ENCODE data around the gene FAM174B.

FAM174B gene

DNA sequence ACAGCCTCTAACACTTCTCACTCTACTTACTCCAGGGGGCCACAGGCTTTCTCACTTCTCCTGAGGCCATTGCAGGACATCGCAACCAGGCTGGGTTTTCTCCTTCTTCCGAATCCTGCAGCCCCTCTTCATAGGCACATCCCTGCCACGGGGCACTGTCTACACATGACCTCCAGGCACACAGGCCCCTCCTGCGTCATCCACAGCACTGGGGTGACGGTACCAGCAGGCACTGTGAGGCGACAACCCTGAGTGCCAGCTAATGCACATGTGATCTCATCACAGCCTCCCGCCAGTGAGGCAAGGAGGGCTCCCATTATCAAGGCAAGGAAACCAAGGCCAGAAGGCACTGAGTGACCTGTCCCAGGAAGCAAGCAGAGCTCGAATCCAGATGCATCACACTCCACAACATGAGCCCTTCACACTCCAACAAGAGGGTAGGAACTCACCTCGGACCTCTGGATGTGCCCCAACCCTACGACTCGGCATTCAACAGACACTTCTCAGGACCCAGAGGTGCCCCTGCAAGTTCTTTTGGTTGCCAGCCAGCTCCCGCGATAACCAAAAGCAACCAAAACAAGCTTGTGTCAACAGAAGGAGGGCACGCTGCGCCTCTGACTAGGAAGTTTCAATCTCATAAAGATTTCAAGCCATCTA, 16.7 kb downstream of the FAM174B start:
- DNase-seq (ENCODE audit: low spot score) = no peak

DNA sequence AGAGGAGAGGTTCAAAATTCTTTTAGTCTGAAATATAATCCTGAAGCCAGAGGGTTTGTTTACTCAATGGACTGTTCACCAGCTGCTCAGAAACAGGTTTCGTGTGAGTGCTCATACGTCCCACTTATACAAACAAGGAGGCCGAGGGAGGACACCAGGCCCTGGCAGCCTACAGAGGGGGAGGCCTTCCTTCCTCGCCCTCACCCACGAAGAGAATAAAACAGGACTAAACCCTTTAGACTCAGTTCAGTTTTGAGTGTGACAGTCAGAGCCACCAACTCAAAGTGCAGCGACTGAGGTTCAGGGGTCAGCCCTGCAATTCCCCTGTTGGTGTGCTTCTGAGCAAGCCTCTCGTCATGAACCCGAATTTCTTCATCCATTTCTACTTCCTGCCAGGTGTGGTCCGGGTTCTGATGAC, 17.3 kb downstream of the FAM174B start:
- no peak for DNase-seq (ENCODE audit: low spot score)

GRCh38 chr15:92637626-92638025, 17.9 kb downstream of the FAM174B start:
- DNase-seq (ENCODE audit: low spot score) = no peak

DNA sequence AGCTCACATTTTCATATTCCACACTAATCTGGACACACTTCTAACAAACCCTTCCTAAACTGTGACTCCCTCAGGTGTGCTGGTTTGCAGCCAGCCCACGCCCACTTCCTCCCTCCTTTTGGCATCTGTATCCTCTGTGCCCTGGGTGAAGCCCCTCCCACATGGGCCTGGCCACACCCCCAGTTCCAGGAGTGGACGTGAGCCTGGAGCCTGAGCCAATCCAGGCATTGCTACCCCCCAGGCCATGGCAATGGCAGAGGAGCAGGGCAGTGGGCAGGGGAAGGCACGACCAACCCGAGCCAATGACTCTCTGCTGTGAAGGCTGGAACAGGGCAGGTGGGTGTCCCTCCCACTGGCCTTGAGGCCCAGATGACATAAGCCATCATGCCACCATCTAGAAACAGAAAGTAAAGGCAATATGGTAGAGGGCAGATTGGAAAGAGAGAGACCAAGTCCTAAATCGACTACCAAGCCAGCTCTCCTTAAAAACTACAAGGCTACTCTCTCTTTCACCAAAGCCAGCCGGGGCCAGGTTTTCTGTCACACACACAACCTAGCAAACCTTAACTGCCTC, 18.6 kb downstream of the FAM174B start:
- DNase-seq (ENCODE audit: low spot score) = peak; percentile 86

- DNase-seq (ENCODE audit: low spot score) = no peak
These were observed 19.1 kb downstream of the FAM174B start for GRCh38 chr15:92636401-92636907.

- DNase-seq (ENCODE audit: low spot score) = no peak
These were observed 20.8 kb downstream of the FAM174B start for GRCh38 chr15:92634671-92635201.

DNA sequence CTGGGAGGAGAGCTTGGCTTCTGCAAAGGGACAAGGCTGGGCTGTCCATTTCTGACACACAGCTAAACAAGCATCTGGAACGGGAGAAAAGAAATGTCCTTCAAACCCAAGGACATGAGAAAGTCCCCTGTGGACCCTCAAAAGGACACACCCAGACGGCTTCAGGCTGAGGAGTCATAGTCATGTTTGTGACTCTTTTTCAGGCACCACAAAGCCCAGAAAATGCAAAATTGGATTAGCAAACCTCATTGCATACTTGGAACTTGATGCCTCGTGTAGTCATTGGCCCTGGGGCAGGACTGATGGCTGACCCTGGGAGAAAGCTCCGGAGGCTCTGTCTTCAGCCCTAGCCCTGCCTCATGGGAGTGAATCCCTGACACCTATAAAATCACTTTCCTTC, 21.5 kb downstream of the FAM174B start:
- no peak for DNase-seq (ENCODE audit: low spot score)

- no peak for DNase-seq (ENCODE audit: low spot score)
These were observed 22.2 kb downstream of the FAM174B start for GRCh38 chr15:92633418-92633817.

GRCh38 chr15:92633001-92633400, 22.6 kb downstream of the FAM174B start:
- no peak for DNase-seq (ENCODE audit: low spot score)

DNA sequence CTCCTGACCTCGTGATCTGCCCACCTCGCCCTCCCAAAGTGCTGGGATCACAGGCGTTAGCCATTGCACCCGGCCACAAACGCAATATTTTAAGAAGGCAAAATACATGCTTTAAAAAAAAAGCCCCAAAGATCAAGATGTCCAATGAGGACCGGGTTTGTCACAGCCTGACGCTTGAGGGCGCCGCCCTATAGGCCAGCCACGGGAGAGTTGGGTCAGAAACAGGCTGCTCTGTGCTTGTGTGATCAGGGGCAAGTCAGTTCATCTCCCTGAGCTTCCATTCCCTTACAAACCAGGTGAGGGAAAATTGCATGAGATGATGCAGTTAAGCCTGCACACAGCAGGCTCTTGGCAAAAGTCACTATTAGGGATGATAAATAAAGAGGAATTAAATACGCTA, 23.9 kb downstream of the FAM174B start:
- DNase-seq (ENCODE audit: low spot score) = no peak

DNA sequence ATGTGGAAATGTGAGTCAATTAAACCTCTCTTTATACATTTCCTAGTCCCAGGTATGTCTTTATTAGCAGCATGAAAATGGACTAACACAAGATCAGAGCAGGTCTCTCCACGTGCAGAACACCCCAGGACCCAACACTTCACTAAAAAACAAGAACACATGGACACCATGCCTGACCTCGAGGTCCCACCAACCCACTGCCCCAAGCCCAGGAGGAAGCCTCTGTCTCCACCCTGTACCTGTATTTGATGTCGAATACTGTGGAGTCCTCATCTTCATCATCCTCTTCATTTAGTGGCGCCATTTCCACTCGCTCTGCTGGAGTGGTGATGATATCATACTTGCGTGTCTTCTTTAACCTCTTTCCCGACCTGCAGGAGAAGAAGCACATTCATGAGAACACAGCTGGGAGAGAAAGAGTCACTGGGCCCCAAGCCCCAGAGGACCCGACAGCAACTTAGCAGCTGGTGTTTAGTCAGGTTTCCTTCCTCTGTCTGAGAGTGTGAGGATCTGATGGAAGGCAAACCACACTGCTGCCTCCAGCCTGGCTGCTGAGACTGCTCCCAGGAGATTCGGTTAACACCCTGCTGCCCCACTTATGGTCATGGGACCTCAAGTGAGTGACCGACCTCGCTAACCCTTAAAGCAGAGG, 25.5 kb downstream of the FAM174B start:
- DNase-seq (ENCODE audit: low spot score) = no peak

DNA sequence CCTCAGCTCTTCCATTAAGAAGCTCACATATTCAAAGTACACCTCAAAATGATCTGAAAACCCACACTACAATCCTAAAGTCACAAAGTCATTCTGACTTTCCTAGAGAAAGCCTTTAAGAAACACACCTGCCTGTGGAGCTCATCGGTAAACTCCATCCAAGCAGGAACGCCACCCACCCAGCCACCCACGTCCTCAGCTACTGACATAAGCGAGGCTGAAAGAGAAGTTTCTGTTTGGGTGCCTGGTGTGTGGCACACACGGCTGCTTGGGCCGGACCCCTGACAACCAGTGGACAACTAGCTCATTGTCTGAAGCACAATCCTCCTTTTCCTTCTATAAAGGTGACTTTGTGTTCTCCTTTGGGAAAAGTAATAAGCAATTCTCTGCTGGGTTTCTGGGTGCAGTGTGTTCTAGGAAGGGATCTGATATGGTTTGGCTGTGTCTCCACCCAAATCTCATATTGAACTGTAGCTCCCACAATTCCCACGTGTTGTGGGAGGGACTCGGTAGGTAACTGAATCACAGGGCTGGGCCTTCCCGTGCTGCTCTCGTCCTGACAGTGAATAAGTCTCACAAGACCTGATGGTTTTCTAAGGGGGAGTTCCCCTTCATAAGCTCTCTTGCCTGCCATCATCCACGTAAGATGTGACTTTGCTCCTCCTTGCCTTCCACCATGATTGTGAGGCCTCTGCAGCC, 26.1 kb downstream of the FAM174B start:
- no peak for DNase-seq (ENCODE audit: low spot score)

- no peak for DNase-seq (ENCODE audit: low spot score)
These were observed 28.6 kb downstream of the FAM174B start for GRCh38 chr15:92627014-92627413.

DNA sequence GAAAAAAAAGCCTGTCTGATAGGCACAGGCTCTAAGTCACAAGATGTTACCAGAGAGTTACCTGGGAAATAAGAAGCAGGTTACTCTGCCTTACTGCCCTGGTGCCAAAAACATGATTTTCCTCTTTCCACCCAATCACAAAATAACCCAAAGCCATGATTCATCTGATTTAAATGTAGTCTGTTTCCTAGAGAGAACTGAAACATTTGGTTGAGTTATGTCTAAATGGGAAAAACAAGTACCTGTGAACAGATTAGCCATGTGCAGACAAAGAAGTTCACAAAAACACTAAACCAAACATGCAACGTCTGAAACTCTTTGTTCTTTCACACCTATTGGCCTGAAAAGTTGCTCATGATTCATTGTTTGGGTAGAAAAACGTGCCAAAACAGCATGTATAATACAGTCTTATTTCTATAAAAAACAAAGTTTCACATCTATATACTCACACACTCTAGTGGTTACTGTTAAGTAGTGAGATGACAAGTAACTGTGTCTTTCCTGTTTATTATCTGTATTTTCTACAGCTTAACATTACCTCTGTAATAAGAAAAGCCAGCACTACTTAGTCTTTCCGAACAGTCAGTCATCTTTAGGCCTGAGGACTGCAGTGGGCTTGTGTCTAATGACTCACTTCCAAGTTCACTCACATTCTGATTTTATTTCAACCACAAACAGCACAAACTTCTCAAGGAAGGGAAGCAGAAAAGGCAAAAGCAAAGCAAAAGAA, 30.2 kb downstream of the FAM174B start:
- DNase-seq (ENCODE audit: low spot score) = no peak

GRCh38 chr15:92624401-92624991, 31.1 kb downstream of the FAM174B start:
- DNase-seq (ENCODE audit: low spot score) = no peak

DNA sequence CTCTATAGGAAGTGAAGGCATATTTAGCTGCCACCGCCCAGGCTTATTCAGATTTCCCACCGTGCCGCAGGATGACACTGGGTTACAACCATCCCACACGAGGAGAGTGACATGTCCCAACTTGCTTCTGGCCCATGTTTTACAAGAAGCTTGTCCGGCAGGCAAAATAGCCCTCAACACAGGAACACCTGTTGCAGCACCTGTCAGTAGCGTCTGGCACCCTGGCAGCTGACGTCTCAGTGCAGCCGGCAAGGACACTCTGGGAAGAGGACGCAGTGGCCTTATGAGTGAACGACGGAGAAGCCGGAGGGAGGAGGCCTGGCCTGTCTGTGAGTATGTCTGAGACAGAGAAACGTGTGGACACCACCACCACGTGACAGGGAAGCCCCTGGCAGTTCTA, 32.1 kb downstream of the FAM174B start:
- no peak for DNase-seq (ENCODE audit: low spot score)

DNA sequence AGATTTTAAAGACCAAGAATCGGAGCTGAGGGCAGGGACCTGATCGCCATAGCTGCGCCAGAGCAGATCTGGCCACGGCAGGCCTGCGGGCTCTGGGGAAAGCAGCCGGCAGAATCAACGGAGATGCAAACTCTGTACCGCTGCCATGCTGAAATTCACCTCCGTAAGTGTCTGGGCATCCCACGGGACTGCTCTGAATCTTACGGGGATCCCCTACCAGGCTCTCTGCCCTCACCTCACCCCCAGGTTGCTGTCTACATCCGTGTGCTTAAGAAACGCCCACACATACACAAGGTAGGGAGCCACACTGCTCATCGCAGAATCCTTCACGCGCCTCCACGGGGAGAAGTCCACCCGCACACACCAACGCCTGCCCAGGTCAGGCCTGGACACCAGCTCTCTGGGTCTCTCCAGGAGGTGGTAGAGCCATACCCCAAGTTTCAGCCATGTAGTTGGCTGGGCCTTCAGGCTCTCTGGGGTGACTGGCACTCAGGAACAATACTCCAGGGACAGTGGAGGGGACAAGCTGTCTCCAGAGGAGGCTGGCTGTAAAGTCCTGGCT, 33.5 kb downstream of the FAM174B start:
- DNase-seq (ENCODE audit: low spot score) = no peak

GRCh38 chr15:92620991-92621390, 34.6 kb downstream of the FAM174B start:
- DNase-seq (ENCODE audit: low spot score) = no peak

- DNase-seq (ENCODE audit: low spot score) = no peak
These were observed 36.2 kb downstream of the FAM174B start for GRCh38 chr15:92619145-92620101.
